Right renal pelvis (tissue), 4 donors: ENCODE results near the gene LDLRAD3. TPM values are rescaled to one million over a fixed set of nuclear protein-coding genes. Genes with fewer than 3 reads are reported as not detected.

Source experiments
- DNase-seq, 4 donors: peaks; one replicate each; pipeline ENCODE4 v3.0.0-alpha.2; 2013; ENCODE audit warnings: low read depth in 4 of 4, low spot score in 3 of 4, missing footprints in 1 of 4
- polyA plus RNA-seq, 4 donors: library from polyadenylated mRNA; unstranded; fragments of 120-200 nt; gene quantifications; one replicate each; pipeline ENCODE4 v1.2.1, GENCODE V29; 2013; ENCODE audit not compliant: insufficient read length in 4 of 4

Gene LDLRAD3
- polyA plus RNA-seq, 4 donors: 23.7 to 27.8 (median 27.0) TPM

GRCh38 chr11:36222831-36223635, 279.2 kb downstream of the LDLRAD3 start:
- DNase-seq: no peak

- no peak for DNase-seq
These were observed 280.5 kb downstream of the LDLRAD3 start for GRCh38 chr11:36224209-36224882.

- DNase-seq: no peak
These were observed 283.2 kb downstream of the LDLRAD3 start for GRCh38 chr11:36227044-36227443.

- DNase-seq: no peak
These were observed 284.8 kb downstream of the LDLRAD3 start for GRCh38 chr11:36228689-36229088.

GRCh38 chr11:36229091-36229705, 285.3 kb downstream of the LDLRAD3 start:
- no peak for DNase-seq

GRCh38 chr11:36230779-36231699, 287.2 kb downstream of the LDLRAD3 start:
- DNase-seq: peak in 1 of 4 donors; percentile 56

GRCh38 chr11:36233204-36233603, 289.3 kb downstream of the LDLRAD3 start:
- DNase-seq: peak in 3 of 4 donors; percentile 53 to 59 (median 56)

- no peak for DNase-seq
These were observed 291.0 kb downstream of the LDLRAD3 start for GRCh38 chr11:36234825-36235224.

GRCh38 chr11:36235750-36236149, 291.9 kb downstream of the LDLRAD3 start:
- DNase-seq: no peak

GRCh38 chr11:36237391-36237790, 293.5 kb downstream of the LDLRAD3 start:
- no peak for DNase-seq

- DNase-seq: no peak
These were observed 294.3 kb downstream of the LDLRAD3 start for GRCh38 chr11:36238036-36238631.

GRCh38 chr11:36238881-36239280, 295.0 kb downstream of the LDLRAD3 start:
- no peak for DNase-seq

GRCh38 chr11:36239636-36240035, 295.8 kb downstream of the LDLRAD3 start:
- DNase-seq: no peak

- no peak for DNase-seq
These were observed 296.3 kb downstream of the LDLRAD3 start for GRCh38 chr11:36240173-36240572.

- no peak for DNase-seq
These were observed 296.9 kb downstream of the LDLRAD3 start for GRCh38 chr11:36240801-36241200.

GRCh38 chr11:36241497-36241896, 297.6 kb downstream of the LDLRAD3 start:
- DNase-seq: no peak

GRCh38 chr11:36243641-36244040, 299.8 kb downstream of the LDLRAD3 start:
- no peak for DNase-seq

GRCh38 chr11:36247493-36247892, 303.6 kb downstream of the LDLRAD3 start:
- DNase-seq: no peak

GRCh38 chr11:36248436-36248835, 304.6 kb downstream of the LDLRAD3 start:
- DNase-seq: no peak

- no peak for DNase-seq
These were observed 305.4 kb downstream of the LDLRAD3 start for GRCh38 chr11:36249246-36249645.
